ENCODE data around the gene CAGE1. TPM values are rescaled to one million over a fixed set of nuclear protein-coding genes. Genes with fewer than 3 reads are reported as not detected.

CAGE1 gene
- polyA plus RNA-seq, 1 donor (not counting 4 experiments of a cell fraction or from before 2014, with no cell fraction given): 0.04 TPM

DNA sequence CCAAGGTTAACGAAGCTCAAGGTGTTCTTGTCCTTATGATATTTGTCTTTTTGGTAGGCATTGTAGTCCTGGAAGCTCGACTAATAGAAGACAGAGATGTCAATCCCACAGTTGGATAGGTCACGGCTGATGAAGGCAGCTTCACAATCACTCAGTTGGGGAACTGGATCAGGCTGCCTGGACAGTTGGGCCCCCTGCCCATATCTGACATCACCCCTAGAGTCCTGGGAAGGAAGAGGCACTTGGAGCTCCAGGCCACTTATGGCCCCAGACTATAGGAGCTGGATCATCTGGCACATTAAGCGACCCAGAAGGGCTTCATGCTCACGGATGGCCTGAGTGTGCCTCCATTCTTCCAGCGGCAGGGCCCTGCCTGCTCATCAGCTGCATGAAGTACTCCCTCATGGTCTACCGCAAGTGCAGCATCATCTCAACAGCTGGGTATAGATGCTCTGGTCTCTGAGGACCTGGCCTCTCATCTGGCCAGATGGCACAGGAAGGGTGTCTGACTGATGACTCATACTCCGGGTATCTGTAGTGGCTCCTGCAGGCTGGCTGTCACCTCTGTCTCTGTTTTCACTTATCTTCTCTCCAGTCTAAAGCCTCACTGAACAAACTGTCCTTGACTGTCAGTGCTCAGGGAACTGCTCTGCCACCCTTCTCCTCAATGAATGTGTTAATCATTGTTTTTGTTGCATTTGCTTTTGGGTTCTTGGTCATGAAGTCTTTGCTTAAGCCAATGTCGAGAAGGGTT is 47.4 kb downstream of the CAGE1 start:
- no peaks in the 10 kb centered on the region for H3K79me2 ChIP-seq (ENCODE audit: control insufficient read depth, insufficient read depth, low read length)
- DNase-seq (ENCODE audit: low read depth, low spot score) (no peak), FAIRE-seq (no peak)
- no peak overlapping the region for H3K9ac ChIP-seq (ENCODE audit: control insufficient read depth, extremely low read depth, insufficient read depth, low read length)
- no peak overlapping the region for H3K4me2 ChIP-seq (ENCODE audit: control insufficient read depth, extremely low read depth, insufficient read depth, low read depth, low read length)
- no peak overlapping the region for H2AFZ ChIP-seq (ENCODE audit: control insufficient read depth, low read length)
- peaks cover 1% of the 10 kb centered on the region for H3K4me1 ChIP-seq (ENCODE audit: control insufficient read depth, extremely low read depth, insufficient read depth, low read length)
- no peaks in the 10 kb centered on the region for H3K36me3 ChIP-seq (ENCODE audit: control insufficient read depth in 2 of 2, extremely low read depth in 1 of 2, insufficient read depth in 2 of 2, low read length in 2 of 2)
- H3K27me3 ChIP-seq (ENCODE audit: control insufficient read depth, extremely low read depth, insufficient read depth, low read length): no peaks in the 10 kb centered on the region
- dilution Hi-C loops (cut with MboI; ENCODE audit: extremely low pct_ligation_motif_present, low sequenced_read_pairs): no loop called here
- no peak for TF ChIP-seq EZH2 (IDR thresholded peaks at IDR 0.05; ENCODE audit: low read length)
- TF ChIP-seq, protein P1, sequence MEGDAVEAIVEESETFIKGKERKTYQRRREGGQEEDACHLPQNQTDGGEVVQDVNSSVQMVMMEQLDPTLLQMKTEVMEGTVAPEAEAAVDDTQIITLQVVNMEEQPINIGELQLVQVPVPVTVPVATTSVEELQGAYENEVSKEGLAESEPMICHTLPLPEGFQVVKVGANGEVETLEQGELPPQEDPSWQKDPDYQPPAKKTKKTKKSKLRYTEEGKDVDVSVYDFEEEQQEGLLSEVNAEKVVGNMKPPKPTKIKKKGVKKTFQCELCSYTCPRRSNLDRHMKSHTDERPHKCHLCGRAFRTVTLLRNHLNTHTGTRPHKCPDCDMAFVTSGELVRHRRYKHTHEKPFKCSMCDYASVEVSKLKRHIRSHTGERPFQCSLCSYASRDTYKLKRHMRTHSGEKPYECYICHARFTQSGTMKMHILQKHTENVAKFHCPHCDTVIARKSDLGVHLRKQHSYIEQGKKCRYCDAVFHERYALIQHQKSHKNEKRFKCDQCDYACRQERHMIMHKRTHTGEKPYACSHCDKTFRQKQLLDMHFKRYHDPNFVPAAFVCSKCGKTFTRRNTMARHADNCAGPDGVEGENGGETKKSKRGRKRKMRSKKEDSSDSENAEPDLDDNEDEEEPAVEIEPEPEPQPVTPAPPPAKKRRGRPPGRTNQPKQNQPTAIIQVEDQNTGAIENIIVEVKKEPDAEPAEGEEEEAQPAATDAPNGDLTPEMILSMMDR (optimal IDR thresholded peaks at IDR 0.05 in 1 of 3, IDR thresholded peaks at IDR 0.05 in 1 of 3, conservative IDR thresholded peaks at IDR 0.05 in 1 of 3; ENCODE audit: extremely low read depth in 1 of 3, insufficient read depth in 2 of 3, low read length in 3 of 3): no peak
- no peaks in the 10 kb centered on the region for H3K9me1 ChIP-seq (ENCODE audit: control insufficient read depth, extremely low read depth, insufficient read depth, low read length)
- H3K9me3 ChIP-seq (ENCODE audit: control insufficient read depth, low read depth, low read length): no peaks in the 10 kb centered on the region
- no peak overlapping the region for H3K4me3 ChIP-seq (ENCODE audit: control insufficient read depth in 2 of 3, extremely low read depth in 1 of 3, insufficient read depth in 2 of 3, low read depth in 1 of 3, low read length in 3 of 3)
- no peaks in the 10 kb centered on the region for H4K20me1 ChIP-seq (ENCODE audit: control insufficient read depth, extremely low read depth, insufficient read depth, low read length)
- no peak overlapping the region for H3K27ac ChIP-seq (ENCODE audit: control insufficient read depth, insufficient read depth, low read length)

DNA sequence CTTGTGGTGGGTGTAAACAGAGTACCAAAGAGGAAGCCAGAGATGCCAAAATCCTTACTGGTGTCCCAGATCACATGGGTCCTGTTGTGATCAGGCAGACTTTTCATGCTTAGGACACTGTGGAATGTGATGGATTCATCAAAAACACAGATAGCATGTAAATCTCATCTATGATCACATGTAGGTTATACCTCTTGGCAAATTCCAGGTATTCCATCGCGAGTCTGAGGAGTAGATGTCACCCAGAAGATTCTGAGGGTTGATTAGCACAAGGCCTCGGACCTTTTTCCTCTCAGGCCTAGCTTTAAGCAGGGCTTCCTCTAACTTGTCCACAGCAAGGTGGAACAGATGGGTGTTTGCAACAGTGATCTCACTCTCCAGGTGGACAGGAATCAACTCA is 48.3 kb downstream of the CAGE1 start:
- dilution Hi-C loops (cut with MboI; ENCODE audit: extremely low pct_ligation_motif_present, low sequenced_read_pairs): no loop called here
- no peaks in the 10 kb centered on the region for H3K4me1 ChIP-seq (ENCODE audit: control insufficient read depth, extremely low read depth, insufficient read depth, low read length)
- no peak overlapping the region for H3K4me2 ChIP-seq (ENCODE audit: control insufficient read depth, extremely low read depth, insufficient read depth, low read depth, low read length)
- H3K36me3 ChIP-seq (ENCODE audit: control insufficient read depth in 2 of 2, extremely low read depth in 1 of 2, insufficient read depth in 2 of 2, low read length in 2 of 2): no peaks in the 10 kb centered on the region
- H3K27ac ChIP-seq (ENCODE audit: control insufficient read depth, insufficient read depth, low read length): no peak overlapping the region
- no peak for TF ChIP-seq EZH2 (IDR thresholded peaks at IDR 0.05; ENCODE audit: low read length)
- TF ChIP-seq, protein P1 (optimal IDR thresholded peaks at IDR 0.05 in 1 of 3, IDR thresholded peaks at IDR 0.05 in 1 of 3, conservative IDR thresholded peaks at IDR 0.05 in 1 of 3; ENCODE audit: extremely low read depth in 1 of 3, insufficient read depth in 2 of 3, low read length in 3 of 3): no peak
- H2AFZ ChIP-seq (ENCODE audit: control insufficient read depth, low read length): no peak overlapping the region
- H3K27me3 ChIP-seq (ENCODE audit: control insufficient read depth, extremely low read depth, insufficient read depth, low read length): no peaks in the 10 kb centered on the region
- no peak overlapping the region for H3K9ac ChIP-seq (ENCODE audit: control insufficient read depth, extremely low read depth, insufficient read depth, low read length)
- FAIRE-seq (no peak), DNase-seq (ENCODE audit: low read depth, low spot score) (no peak)
- no peak overlapping the region for H3K4me3 ChIP-seq (ENCODE audit: control insufficient read depth in 2 of 3, extremely low read depth in 1 of 3, insufficient read depth in 2 of 3, low read depth in 1 of 3, low read length in 3 of 3)
- no peaks in the 10 kb centered on the region for H3K9me1 ChIP-seq (ENCODE audit: control insufficient read depth, extremely low read depth, insufficient read depth, low read length)
- H4K20me1 ChIP-seq (ENCODE audit: control insufficient read depth, extremely low read depth, insufficient read depth, low read length): no peaks in the 10 kb centered on the region
- H3K79me2 ChIP-seq (ENCODE audit: control insufficient read depth, insufficient read depth, low read length): no peaks in the 10 kb centered on the region
- H3K9me3 ChIP-seq (ENCODE audit: control insufficient read depth, low read depth, low read length): no peaks in the 10 kb centered on the region

All from keratinocyte (primary cell).